Muscle layer of colon (tissue), 2 donors: Measurements from ENCODE around the gene MTHFS.

Experiments used
- H3K27ac ChIP-seq: one replicate; pipeline ENCODE4 v1.7.0; 2013; ENCODE audit warnings: low read depth, mild to moderate bottlenecking, low read length, moderate library complexity
- H3K27me3 ChIP-seq, 2 donors: one replicate each; pipeline ENCODE4 v1.7.0; 2013; ENCODE audit warnings: low read length in 2 of 2, mild to moderate bottlenecking in 2 of 2; ENCODE audit not compliant: insufficient read depth in 2 of 2, control insufficient read depth in 1 of 2
- H3K36me3 ChIP-seq: one replicate; pipeline ENCODE4 v1.7.0; 2013; ENCODE audit warnings: mild to moderate bottlenecking, low read length; ENCODE audit not compliant: insufficient read depth
- H3K4me1 ChIP-seq: one replicate; pipeline ENCODE4 v1.7.0; 2013; ENCODE audit warnings: mild to moderate bottlenecking, low read length; ENCODE audit not compliant: insufficient read depth
- H3K4me3 ChIP-seq, 2 donors: one replicate each; pipeline ENCODE4 v1.7.0; 2013; ENCODE audit warnings: low read length in 2 of 2, low read depth in 1 of 2, mild to moderate bottlenecking in 1 of 2, moderate library complexity in 1 of 2
- H3K9ac ChIP-seq: one replicate; pipeline ENCODE4 v1.7.0; 2013; ENCODE audit warnings: low read length
- H3K9me3 ChIP-seq: one replicate; pipeline ENCODE4 v1.7.0; 2013; ENCODE audit warnings: mild to moderate bottlenecking, low read length
- donor health status: abdominal sarcoma.
- donor health status: Adenocarcinoma of cecum.

Gene MTHFS

GRCh38 chr15:79831604-79832003 lies 65.2 kb downstream of the MTHFS start:
- Histone ChIP-seq H3K27me3 (no peaks in the 10 kb centered on the region), H3K36me3 (no peaks in the 10 kb centered on the region), H3K9me3 (no peaks in the 10 kb centered on the region), H3K9ac (no peak overlapping the region), H3K4me3 (no peak overlapping the region), H3K4me1 (no peaks in the 10 kb centered on the region), H3K27ac (no peak overlapping the region)

GRCh38 chr15:79829950-79830349 lies 66.9 kb downstream of the MTHFS start:
- H3K36me3 ChIP-seq: no peaks in the 10 kb centered on the region
- no peaks in the 10 kb centered on the region for H3K9me3 ChIP-seq
- H3K4me1 ChIP-seq: no peaks in the 10 kb centered on the region
- H3K4me3 ChIP-seq: no peak overlapping the region
- H3K27me3 ChIP-seq: no peaks in the 10 kb centered on the region
- no peak overlapping the region for H3K27ac ChIP-seq
- no peak overlapping the region for H3K9ac ChIP-seq

- H3K36me3 ChIP-seq: no peaks in the 10 kb centered on the region
- no peaks in the 10 kb centered on the region for H3K9me3 ChIP-seq
- H3K27me3 ChIP-seq: no peaks in the 10 kb centered on the region
- no peak overlapping the region for H3K9ac ChIP-seq
- H3K4me1 ChIP-seq: no peaks in the 10 kb centered on the region
- no peak overlapping the region for H3K4me3 ChIP-seq
- no peak overlapping the region for H3K27ac ChIP-seq
Measured at GRCh38 chr15:79828447-79828846, 68.4 kb downstream of the MTHFS start.

- Histone ChIP-seq H3K4me1 (no peaks in the 10 kb centered on the region), H3K9ac (no peak overlapping the region), H3K27me3 (no peaks in the 10 kb centered on the region), H3K4me3 (no peak overlapping the region), H3K36me3 (no peaks in the 10 kb centered on the region), H3K9me3 (no peaks in the 10 kb centered on the region), H3K27ac (no peak overlapping the region)
Measured at GRCh38 chr15:79826800-79827199, 70.0 kb downstream of the MTHFS start.

GRCh38 chr15:79824136-79824701 lies 72.6 kb downstream of the MTHFS start:
- H3K4me3 ChIP-seq: no peak overlapping the region
- no peaks in the 10 kb centered on the region for H3K9me3 ChIP-seq
- H3K27me3 ChIP-seq: no peaks in the 10 kb centered on the region
- H3K27ac ChIP-seq: no peak overlapping the region
- no peaks in the 10 kb centered on the region for H3K4me1 ChIP-seq
- no peak overlapping the region for H3K9ac ChIP-seq
- no peaks in the 10 kb centered on the region for H3K36me3 ChIP-seq

GRCh38 chr15:79820820-79821219 lies 76.0 kb downstream of the MTHFS start:
- Histone ChIP-seq H3K27ac (no peak overlapping the region), H3K4me3 (no peak overlapping the region), H3K27me3 (no peaks in the 10 kb centered on the region), H3K36me3 (no peaks in the 10 kb centered on the region), H3K9me3 (no peaks in the 10 kb centered on the region), H3K4me1 (no peaks in the 10 kb centered on the region), H3K9ac (no peak overlapping the region)

GRCh38 chr15:79820176-79820575 lies 76.6 kb downstream of the MTHFS start:
- Histone ChIP-seq H3K27ac (no peak overlapping the region), H3K9me3 (no peaks in the 10 kb centered on the region), H3K4me3 (no peak overlapping the region), H3K4me1 (no peaks in the 10 kb centered on the region), H3K27me3 (no peaks in the 10 kb centered on the region), H3K36me3 (no peaks in the 10 kb centered on the region), H3K9ac (no peak overlapping the region)

GRCh38 chr15:79816571-79816970 lies 80.2 kb downstream of the MTHFS start:
- no peaks in the 10 kb centered on the region for H3K9me3 ChIP-seq
- H3K4me1 ChIP-seq: peaks cover 8% of the 10 kb centered on the region
- no peak overlapping the region for H3K4me3 ChIP-seq
- H3K27me3 ChIP-seq: no peaks in the 10 kb centered on the region
- no peak overlapping the region for H3K9ac ChIP-seq
- H3K36me3 ChIP-seq: no peaks in the 10 kb centered on the region
- no peak overlapping the region for H3K27ac ChIP-seq

GRCh38 chr15:79815468-79815867 lies 81.3 kb downstream of the MTHFS start:
- Histone ChIP-seq H3K27ac (no peak overlapping the region), H3K27me3 (no peaks in the 10 kb centered on the region), H3K36me3 (no peaks in the 10 kb centered on the region), H3K4me3 (no peak overlapping the region), H3K4me1 (peaks cover 8% of the 10 kb centered on the region), H3K9ac (no peak overlapping the region), H3K9me3 (no peaks in the 10 kb centered on the region)

- H3K36me3 ChIP-seq: no peaks in the 10 kb centered on the region
- no peak overlapping the region for H3K4me3 ChIP-seq
- H3K27me3 ChIP-seq: no peaks in the 10 kb centered on the region
- H3K27ac ChIP-seq: no peak overlapping the region
- no peaks in the 10 kb centered on the region for H3K9me3 ChIP-seq
- H3K4me1 ChIP-seq: peaks cover 8% of the 10 kb centered on the region
- H3K9ac ChIP-seq: no peak overlapping the region
Measured at GRCh38 chr15:79812541-79812940, 84.3 kb downstream of the MTHFS start.

- Histone ChIP-seq H3K9me3 (no peaks in the 10 kb centered on the region), H3K27me3 (no peaks in the 10 kb centered on the region), H3K4me3 (no peak overlapping the region), H3K27ac (no peak overlapping the region), H3K9ac (no peak overlapping the region), H3K36me3 (no peaks in the 10 kb centered on the region), H3K4me1 (peaks cover 8% of the 10 kb centered on the region)
Measured at GRCh38 chr15:79811406-79812405, 85.1 kb downstream of the MTHFS start.
